ENCODE results near the gene SLC4A1AP.

The SLC4A1AP gene

GRCh38 chr2:27715318-27716210 lies 51.9 kb downstream of the SLC4A1AP start:
- Histone ChIP-seq H3K9ac (ENCODE audit: low read length in 5 of 5) (peak overlapping the region in 1 of 5 donors; percentile 35), H3K9me3 (ENCODE audit: control insufficient read depth in 5 of 5, low read length in 5 of 5) (no peaks in the 10 kb centered on the region), H3K4me3 (ENCODE audit: low read depth in 1 of 5, low read length in 5 of 5) (peak overlapping the region; percentile 38 to 58 (median 48)), H3K4me1 (ENCODE audit: control insufficient read depth in 5 of 5, insufficient read depth in 5 of 5, low read length in 5 of 5) (peaks cover 0 to 17% (median 5%) of the 10 kb centered on the region in 5 donors), H3K27ac (ENCODE audit: low read depth, low read length) (no peak overlapping the region), H3K36me3 (ENCODE audit: control insufficient read depth in 5 of 5, insufficient read depth in 5 of 5, low read length in 5 of 5) (no peaks in the 10 kb centered on the region), H3K27me3 (ENCODE audit: control insufficient read depth in 5 of 5, insufficient read depth in 4 of 5, low read length in 5 of 5) (peaks cover 0 to 16% (median 5%) of the 10 kb centered on the region in 5 donors)

DNA sequence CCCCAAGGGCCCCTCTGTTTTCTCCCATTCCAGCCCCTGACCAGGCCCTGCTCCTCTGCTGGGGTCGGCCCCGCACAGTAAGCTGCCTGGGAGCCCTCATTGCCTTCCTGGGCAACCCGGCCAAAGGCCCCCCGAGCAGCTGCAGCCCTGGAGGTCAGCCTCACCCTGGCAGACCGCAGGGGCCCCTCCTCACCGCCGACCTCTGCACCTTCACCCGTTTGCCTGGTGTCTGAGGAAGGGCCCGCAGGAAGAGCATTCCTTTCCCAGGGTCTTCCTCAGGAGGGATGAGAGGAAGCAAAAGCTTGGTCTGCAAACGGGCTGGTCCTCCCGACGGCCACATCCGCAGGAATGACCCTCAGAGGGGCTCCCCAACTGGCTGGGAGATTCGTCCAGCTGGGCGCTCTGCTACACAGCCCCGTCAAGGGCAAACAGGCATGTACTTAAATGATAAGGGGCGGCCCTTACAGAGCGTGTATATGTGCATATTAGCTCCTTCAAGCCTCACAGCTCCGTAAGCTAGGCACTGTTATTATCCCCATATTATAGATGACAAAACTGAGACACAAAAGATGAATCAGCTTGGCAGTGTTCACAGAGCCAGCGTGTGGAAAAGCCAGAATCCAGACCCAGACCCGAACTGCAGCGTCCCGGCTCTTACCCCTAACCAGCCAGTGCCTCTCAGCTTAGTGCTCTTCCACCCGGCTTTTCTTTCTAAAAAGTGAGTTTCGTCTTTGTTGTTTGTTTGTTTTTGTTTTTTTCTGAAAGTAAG lies 52.8 kb downstream of the SLC4A1AP start:
- Histone ChIP-seq H3K27ac (ENCODE audit: low read depth, low read length) (no peak overlapping the region), H3K9ac (ENCODE audit: low read length in 5 of 5) (no peak overlapping the region), H3K4me1 (ENCODE audit: control insufficient read depth in 5 of 5, insufficient read depth in 5 of 5, low read length in 5 of 5) (peaks cover 0 to 17% (median 5%) of the 10 kb centered on the region in 5 donors), H3K9me3 (ENCODE audit: control insufficient read depth in 5 of 5, low read length in 5 of 5) (no peaks in the 10 kb centered on the region), H3K4me3 (ENCODE audit: low read depth in 1 of 5, low read length in 5 of 5) (no peak overlapping the region), H3K27me3 (ENCODE audit: control insufficient read depth in 5 of 5, insufficient read depth in 4 of 5, low read length in 5 of 5) (peaks cover 0 to 16% (median 5%) of the 10 kb centered on the region in 5 donors), H3K36me3 (ENCODE audit: control insufficient read depth in 5 of 5, insufficient read depth in 5 of 5, low read length in 5 of 5) (no peaks in the 10 kb centered on the region)

DNA sequence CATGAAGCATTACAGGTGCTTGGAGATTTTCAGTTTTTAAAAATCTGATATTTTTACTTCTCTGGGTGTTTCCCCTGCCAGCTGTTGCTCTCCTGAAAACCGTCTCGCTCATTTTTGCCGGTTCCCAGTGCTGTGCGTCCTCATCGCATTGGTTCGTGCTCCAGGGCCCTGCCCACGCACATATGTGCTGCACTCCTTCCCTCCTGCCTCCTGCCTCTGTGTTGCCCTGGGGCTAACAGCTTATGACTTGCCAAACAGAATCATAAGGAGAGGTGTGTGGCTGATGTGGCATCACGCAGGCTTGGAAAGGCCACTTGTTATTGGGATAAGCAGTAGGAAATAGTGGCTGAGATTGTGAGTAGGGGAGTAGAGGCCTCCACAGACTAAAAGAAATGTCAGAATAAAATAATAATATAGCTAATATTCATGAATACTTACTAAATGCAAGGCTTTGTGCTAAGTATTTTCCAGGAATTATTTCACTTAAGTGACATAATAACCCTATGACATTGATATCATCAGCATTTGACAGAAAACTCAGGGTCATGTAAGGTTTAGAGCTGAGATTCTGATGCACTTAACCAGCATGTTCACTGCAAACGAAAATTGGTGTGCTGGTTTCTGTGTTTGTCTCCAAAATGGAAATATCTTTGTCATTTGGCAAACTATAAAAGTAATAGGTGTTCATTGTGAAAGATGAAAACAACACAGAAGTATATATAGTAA lies 53.5 kb downstream of the SLC4A1AP start:
- Histone ChIP-seq H3K9me3 (ENCODE audit: control insufficient read depth in 5 of 5, low read length in 5 of 5) (no peaks in the 10 kb centered on the region), H3K27ac (ENCODE audit: low read depth, low read length) (no peak overlapping the region), H3K36me3 (ENCODE audit: control insufficient read depth in 5 of 5, insufficient read depth in 5 of 5, low read length in 5 of 5) (no peaks in the 10 kb centered on the region), H3K9ac (ENCODE audit: low read length in 5 of 5) (no peak overlapping the region), H3K4me1 (ENCODE audit: control insufficient read depth in 5 of 5, insufficient read depth in 5 of 5, low read length in 5 of 5) (peaks cover 0 to 17% (median 5%) of the 10 kb centered on the region in 5 donors), H3K4me3 (ENCODE audit: low read depth in 1 of 5, low read length in 5 of 5) (no peak overlapping the region), H3K27me3 (ENCODE audit: control insufficient read depth in 5 of 5, insufficient read depth in 4 of 5, low read length in 5 of 5) (peaks cover 0 to 16% (median 5%) of the 10 kb centered on the region in 5 donors)

GRCh38 chr2:27720004-27720551 lies 56.4 kb downstream of the SLC4A1AP start:
- Histone ChIP-seq H3K4me3 (ENCODE audit: low read depth in 1 of 5, low read length in 5 of 5) (no peak overlapping the region), H3K9me3 (ENCODE audit: control insufficient read depth in 5 of 5, low read length in 5 of 5) (no peaks in the 10 kb centered on the region), H3K4me1 (ENCODE audit: control insufficient read depth in 5 of 5, insufficient read depth in 5 of 5, low read length in 5 of 5) (peaks cover 0 to 23% (median 7%) of the 10 kb centered on the region in 5 donors), H3K36me3 (ENCODE audit: control insufficient read depth in 5 of 5, insufficient read depth in 5 of 5, low read length in 5 of 5) (no peaks in the 10 kb centered on the region), H3K9ac (ENCODE audit: low read length in 5 of 5) (no peak overlapping the region), H3K27ac (ENCODE audit: low read depth, low read length) (no peak overlapping the region), H3K27me3 (ENCODE audit: control insufficient read depth in 5 of 5, insufficient read depth in 4 of 5, low read length in 5 of 5) (peaks cover 0 to 12% (median 5%) of the 10 kb centered on the region in 5 donors)

- no peaks in the 10 kb centered on the region for H3K36me3 ChIP-seq (ENCODE audit: control insufficient read depth in 5 of 5, insufficient read depth in 5 of 5, low read length in 5 of 5)
- H3K27me3 ChIP-seq (ENCODE audit: control insufficient read depth in 5 of 5, insufficient read depth in 4 of 5, low read length in 5 of 5), result peaks cover 0 to 9% (median 3%) of the 10 kb centered on the region in 5 donors
- H3K4me1 ChIP-seq (ENCODE audit: control insufficient read depth in 5 of 5, insufficient read depth in 5 of 5, low read length in 5 of 5), result peaks cover 0 to 20% (median 4%) of the 10 kb centered on the region in 5 donors
- no peak overlapping the region for H3K27ac ChIP-seq (ENCODE audit: low read depth, low read length)
- no peaks in the 10 kb centered on the region for H3K9me3 ChIP-seq (ENCODE audit: control insufficient read depth in 5 of 5, low read length in 5 of 5)
- H3K4me3 ChIP-seq (ENCODE audit: low read depth in 1 of 5, low read length in 5 of 5), result no peak overlapping the region
- H3K9ac ChIP-seq (ENCODE audit: low read length in 5 of 5), result no peak overlapping the region
Observed at GRCh38 chr2:27721335-27721734, 57.6 kb downstream of the SLC4A1AP start.

DNA sequence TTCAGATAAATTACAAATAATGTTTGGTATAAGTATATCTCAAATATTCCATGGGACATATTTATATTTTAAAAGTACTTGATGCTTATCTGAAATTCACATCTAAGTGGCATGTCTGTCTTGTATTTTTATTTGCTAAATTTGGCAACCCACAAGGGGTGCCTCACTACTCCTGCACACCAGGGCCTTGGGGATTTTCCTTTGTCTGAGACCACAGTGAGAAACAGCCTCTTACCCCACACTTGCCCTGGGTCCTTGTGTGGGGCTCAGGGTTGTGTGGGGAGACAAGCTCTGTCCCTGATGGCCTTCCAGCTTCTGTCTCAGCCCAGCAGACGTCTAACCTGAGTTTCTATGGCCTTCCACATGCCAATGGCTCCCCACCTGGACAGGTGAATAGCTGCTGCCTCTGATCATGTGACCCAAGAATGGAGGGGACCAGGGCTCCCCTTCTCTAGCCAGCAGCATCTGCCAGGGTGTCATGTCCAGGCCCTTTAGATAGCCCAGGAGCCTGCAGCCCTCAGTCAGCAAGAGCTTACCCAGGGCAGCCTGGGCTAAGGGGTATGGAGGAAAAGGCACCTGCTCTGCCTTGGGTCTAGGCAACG lies 58.3 kb downstream of the SLC4A1AP start:
- no peak overlapping the region for H3K27ac ChIP-seq (ENCODE audit: low read depth, low read length)
- no peaks in the 10 kb centered on the region for H3K36me3 ChIP-seq (ENCODE audit: control insufficient read depth in 5 of 5, insufficient read depth in 5 of 5, low read length in 5 of 5)
- H3K9ac ChIP-seq (ENCODE audit: low read length in 5 of 5), result no peak overlapping the region
- H3K9me3 ChIP-seq (ENCODE audit: control insufficient read depth in 5 of 5, low read length in 5 of 5), result no peaks in the 10 kb centered on the region
- peaks cover 0 to 15% (median 4%) of the 10 kb centered on the region in 5 donors for H3K4me1 ChIP-seq (ENCODE audit: control insufficient read depth in 5 of 5, insufficient read depth in 5 of 5, low read length in 5 of 5)
- H3K27me3 ChIP-seq (ENCODE audit: control insufficient read depth in 5 of 5, insufficient read depth in 4 of 5, low read length in 5 of 5), result peaks cover 0 to 4% (median 0%) of the 10 kb centered on the region in 5 donors
- H3K4me3 ChIP-seq (ENCODE audit: low read depth in 1 of 5, low read length in 5 of 5), result no peak overlapping the region

GRCh38 chr2:27723372-27724144 lies 59.9 kb downstream of the SLC4A1AP start:
- H3K4me1 ChIP-seq (ENCODE audit: control insufficient read depth in 5 of 5, insufficient read depth in 5 of 5, low read length in 5 of 5), result peaks cover 0 to 27% (median 8%) of the 10 kb centered on the region in 5 donors
- H3K36me3 ChIP-seq (ENCODE audit: control insufficient read depth in 5 of 5, insufficient read depth in 5 of 5, low read length in 5 of 5), result no peaks in the 10 kb centered on the region
- H3K27ac ChIP-seq (ENCODE audit: low read depth, low read length), result no peak overlapping the region
- no peaks in the 10 kb centered on the region for H3K9me3 ChIP-seq (ENCODE audit: control insufficient read depth in 5 of 5, low read length in 5 of 5)
- peaks cover 0 to 4% (median 0%) of the 10 kb centered on the region in 5 donors for H3K27me3 ChIP-seq (ENCODE audit: control insufficient read depth in 5 of 5, insufficient read depth in 4 of 5, low read length in 5 of 5)
- no peak overlapping the region for H3K4me3 ChIP-seq (ENCODE audit: low read depth in 1 of 5, low read length in 5 of 5)
- H3K9ac ChIP-seq (ENCODE audit: low read length in 5 of 5), result peak overlapping the region in 1 of 5 donors; percentile 14

DNA sequence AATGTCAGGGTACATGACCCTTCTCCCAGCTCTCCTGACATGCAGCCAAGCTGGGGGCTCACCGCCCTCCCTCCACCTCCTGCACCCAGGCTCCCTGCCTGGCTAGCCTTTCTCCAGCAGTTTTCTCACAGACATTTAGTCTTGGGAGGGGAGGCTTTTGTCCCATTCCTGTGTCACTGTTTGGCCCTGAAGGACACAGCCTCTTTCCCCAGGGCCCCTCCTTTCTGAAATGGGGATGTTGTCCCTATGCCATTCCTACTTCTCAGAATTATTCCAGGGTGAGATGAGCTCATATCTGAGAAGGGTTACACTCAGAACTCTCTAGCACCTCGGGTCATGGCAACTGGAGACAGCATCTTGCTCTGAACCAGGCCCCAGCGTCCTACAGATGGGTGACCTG lies 60.5 kb downstream of the SLC4A1AP start:
- H3K4me3 ChIP-seq (ENCODE audit: low read depth in 1 of 5, low read length in 5 of 5), result no peak overlapping the region
- H3K36me3 ChIP-seq (ENCODE audit: control insufficient read depth in 5 of 5, insufficient read depth in 5 of 5, low read length in 5 of 5), result no peaks in the 10 kb centered on the region
- no peaks in the 10 kb centered on the region for H3K9me3 ChIP-seq (ENCODE audit: control insufficient read depth in 5 of 5, low read length in 5 of 5)
- no peak overlapping the region for H3K27ac ChIP-seq (ENCODE audit: low read depth, low read length)
- peaks cover 0 to 4% (median 0%) of the 10 kb centered on the region in 5 donors for H3K27me3 ChIP-seq (ENCODE audit: control insufficient read depth in 5 of 5, insufficient read depth in 4 of 5, low read length in 5 of 5)
- no peak overlapping the region for H3K9ac ChIP-seq (ENCODE audit: low read length in 5 of 5)
- peaks cover 0 to 34% (median 8%) of the 10 kb centered on the region in 5 donors for H3K4me1 ChIP-seq (ENCODE audit: control insufficient read depth in 5 of 5, insufficient read depth in 5 of 5, low read length in 5 of 5)

All from subcutaneous abdominal adipose tissue (tissue), 5 donors.